GM12872 (cell line): ENCODE data around the gene XPR1.
A peak's percentile ranks its signal among the peaks of the same experiment; 100 is the strongest.

Experiments used
- TF ChIP-seq, protein P1 (sequence below): IDR thresholded peaks from 3 replicates; pipeline ENCODE4 v1.5.1; 2011; ENCODE audit warnings: low read depth, mild to moderate bottlenecking, low read length, moderate library complexity; ENCODE audit not compliant: insufficient read depth

Gene XPR1

DNA sequence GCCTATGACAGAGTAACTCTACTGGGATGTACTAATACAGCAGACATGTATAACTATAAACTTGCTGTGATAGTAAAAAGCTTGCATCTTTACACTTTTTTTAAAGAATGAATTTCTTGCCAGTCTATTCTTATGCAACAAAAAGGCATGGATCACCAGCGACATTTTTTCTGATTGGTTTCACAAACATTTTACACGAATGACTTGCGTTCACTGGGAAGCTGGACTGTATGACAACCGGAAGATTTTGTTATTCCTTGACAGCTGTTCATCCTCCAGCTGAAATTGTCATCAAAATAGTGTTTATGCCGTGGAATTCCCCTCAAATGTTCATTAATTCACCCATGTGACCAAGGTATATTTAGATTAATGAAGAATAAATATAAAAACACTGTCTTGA is 131.0 kb downstream of the XPR1 start:
- TF ChIP-seq, protein P1, sequence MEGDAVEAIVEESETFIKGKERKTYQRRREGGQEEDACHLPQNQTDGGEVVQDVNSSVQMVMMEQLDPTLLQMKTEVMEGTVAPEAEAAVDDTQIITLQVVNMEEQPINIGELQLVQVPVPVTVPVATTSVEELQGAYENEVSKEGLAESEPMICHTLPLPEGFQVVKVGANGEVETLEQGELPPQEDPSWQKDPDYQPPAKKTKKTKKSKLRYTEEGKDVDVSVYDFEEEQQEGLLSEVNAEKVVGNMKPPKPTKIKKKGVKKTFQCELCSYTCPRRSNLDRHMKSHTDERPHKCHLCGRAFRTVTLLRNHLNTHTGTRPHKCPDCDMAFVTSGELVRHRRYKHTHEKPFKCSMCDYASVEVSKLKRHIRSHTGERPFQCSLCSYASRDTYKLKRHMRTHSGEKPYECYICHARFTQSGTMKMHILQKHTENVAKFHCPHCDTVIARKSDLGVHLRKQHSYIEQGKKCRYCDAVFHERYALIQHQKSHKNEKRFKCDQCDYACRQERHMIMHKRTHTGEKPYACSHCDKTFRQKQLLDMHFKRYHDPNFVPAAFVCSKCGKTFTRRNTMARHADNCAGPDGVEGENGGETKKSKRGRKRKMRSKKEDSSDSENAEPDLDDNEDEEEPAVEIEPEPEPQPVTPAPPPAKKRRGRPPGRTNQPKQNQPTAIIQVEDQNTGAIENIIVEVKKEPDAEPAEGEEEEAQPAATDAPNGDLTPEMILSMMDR: no peak

DNA sequence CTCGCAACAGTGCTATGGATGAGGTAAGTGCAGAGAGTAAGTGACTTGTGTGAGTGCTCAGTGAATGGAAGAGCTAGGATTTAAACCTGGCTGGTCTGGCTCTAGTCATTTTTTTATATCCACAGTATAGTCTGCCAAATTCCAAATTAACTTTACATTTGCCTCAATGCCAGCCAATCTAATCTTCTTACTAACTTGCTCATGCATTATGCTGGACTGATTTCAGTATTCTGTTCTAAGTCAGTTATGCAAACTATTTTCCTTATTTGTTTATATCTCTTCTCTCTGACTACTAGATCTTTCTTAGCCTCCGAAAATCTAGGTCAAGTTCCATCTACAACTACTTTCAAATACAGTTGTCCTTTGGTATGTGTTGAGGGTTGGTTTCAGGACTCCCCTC is 133.3 kb downstream of the XPR1 start:
- TF ChIP-seq, protein P1: no peak

DNA sequence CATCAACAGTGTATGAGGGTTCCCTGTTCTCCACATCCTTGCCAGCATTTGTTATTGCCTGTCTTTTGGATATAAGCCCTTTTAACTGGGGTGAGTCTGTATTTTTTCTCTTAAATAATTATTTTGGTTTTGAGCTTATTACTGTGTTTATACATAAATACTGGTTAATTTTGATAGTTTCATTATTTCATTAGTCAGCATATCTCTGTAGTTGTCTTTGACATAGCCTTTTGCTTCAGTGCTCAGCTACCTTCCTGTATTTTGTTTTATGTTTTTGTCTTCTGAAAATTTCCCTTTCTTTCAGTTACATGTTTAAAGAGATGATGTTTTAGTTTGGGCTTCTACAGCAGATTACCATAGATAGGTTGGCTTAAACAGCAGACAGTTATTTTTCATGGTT is 138.1 kb downstream of the XPR1 start:
- TF ChIP-seq, protein P1: no peak

DNA sequence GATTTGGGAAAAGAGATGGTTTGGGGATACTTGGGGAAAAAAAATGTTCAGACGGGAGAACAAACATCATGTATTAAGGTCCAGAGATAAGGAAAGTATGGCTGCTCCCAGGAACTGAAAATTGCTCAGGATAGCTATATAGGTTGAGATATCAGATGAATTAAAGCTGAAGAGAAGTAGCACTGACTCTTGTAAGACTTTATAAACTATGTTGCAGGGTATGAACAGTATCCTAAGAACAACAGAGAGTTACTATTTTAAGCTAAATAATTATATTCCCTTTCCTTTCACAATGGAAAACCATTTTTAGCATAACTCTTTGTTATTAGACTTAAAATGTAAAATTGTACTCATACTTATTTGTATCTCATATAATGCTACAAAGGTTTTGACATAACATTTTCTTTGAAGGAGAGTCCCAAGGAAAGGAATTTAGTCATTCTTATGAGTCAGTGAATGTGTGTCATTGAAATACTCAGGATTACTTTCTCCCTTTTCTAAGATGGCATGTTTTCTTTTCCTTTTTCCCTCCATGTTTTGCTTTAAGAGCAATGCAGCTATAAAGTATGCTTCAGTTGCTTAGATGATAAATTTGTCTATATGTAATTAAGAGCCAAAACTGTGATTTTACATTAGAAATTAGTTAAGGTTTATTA is 141.5 kb downstream of the XPR1 start:
- TF ChIP-seq, protein P1: no peak

DNA sequence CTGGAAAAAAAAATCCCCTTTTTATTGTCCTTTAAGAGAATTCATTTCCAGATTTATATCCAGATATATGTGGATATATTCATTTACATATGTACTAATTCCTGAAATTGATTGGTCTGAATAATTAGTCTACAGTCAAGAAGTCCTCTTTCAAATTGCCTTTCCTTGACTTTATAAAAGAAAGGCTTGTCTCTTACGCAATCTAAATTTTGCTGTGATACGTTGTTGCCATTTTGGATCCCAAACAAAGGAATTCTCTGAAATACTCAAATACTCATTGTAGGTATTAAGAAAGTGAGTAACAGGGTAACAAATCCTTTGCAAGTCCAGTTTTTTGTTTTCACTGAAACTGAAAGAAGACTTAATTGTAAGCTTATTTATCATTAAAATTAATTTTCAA is 144.0 kb downstream of the XPR1 start:
- TF ChIP-seq, protein P1: no peak

DNA sequence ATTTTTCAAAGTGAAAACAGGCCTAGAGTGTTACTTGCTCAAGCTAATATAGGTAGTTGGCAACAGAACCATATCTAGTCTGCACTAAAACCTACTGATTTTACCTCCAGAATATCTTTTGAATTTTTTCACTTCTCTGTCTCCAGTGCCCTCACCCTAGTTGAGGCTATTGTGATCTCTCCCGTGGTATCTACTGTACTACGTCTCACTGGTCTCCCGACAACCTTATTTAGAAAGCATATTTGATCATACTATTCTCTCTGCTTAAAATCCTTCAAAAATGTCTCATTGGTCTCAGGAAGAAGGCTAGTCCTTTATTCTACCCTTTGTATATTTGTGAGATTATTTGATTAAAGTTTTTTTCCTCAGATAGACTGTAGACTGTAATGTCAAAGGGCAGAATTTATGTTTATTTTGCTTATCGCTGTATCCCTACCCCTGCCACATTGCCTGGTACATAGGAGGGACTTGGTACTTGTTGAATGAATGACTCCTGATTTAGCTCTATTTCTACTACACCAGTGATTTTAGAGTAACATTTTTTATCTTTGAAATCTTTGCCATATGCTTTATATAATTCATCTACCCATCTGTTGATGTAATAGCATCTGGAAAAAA is 145.4 kb downstream of the XPR1 start:
- TF ChIP-seq, protein P1: no peak

DNA sequence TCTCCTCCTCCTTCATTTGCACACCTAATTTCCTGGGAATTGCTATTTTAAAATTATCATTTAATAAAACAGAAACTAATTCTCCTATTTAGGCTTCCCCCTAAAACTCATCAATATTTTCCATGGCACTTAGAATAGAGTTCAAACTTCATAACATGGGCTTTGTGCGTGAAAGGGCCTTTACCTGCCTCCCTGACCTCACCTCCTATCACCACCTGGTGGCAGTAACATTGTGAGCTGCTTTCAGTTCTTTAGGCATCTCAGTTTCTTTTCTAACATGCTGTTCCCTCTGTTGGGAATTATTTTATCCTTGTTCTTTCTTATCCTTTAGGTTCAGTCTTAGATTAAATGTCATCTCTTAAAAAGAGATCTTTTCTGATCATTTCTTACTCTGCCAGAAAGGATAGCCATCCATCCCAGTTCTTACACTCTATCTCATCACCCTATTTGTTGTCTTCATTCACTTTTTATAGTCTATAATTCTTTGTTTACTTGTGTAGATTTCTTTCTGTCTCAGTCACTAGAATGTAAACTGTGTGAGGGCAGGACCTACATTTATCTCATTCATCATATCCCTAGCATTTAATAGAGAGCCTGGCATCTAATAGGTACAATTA is 147.1 kb downstream of the XPR1 start:
- TF ChIP-seq, protein P1: peak; percentile 71
